HepG2 (cell line): ENCODE results near the gene PKP4. TPM values are rescaled to one million over a fixed set of nuclear protein-coding genes. Genes with fewer than 3 reads are reported as not detected.

Experiments
- ATAC-seq: fragments of 200-7000 bp; cut with Tn5 transposase; 3 replicates; pipeline ENCODE4 v1.9.1; 2020; ENCODE audit warnings: mild to moderate bottlenecking, moderate library complexity
- BruUV-seq: library from RNA; stranded (reverse); fragments of 400-500 nt; replicated peaks from 2 replicates; lab custom pipeline; 2021; lab: Mats Ljungman, UMichigan
- CTCF ChIA-PET: fragments of 300-600 bp; formaldehyde crosslinking; extraction: SDS; loops from one replicate; lab custom pipeline; 2021; ENCODE audit warnings: low total read pairs, inconsistent platforms, low intra/inter-chr PET ratio; lab: Yijun Ruan, JAX
- POLR2A ChIA-PET: fragments of 350-600 bp; sonication (Branson Sonifier 250); formaldehyde crosslinking; loops from one replicate; lab custom pipeline; 2020; ENCODE audit warnings: antibody characterized with exemption, inconsistent platforms; lab: Yijun Ruan, JAX
- DNase-seq: peaks from one replicate; pipeline ENCODE4 v3.0.0-alpha.2; 2015; ENCODE audit warnings: low spot score
- FAIRE-seq: peaks from 3 replicates; lab custom pipeline; 2011; peaks lifted over from hg19 to GRCh38; lab: Jason Lieb, UNC
- H2AFZ ChIP-seq: one replicate; pipeline ENCODE4 v1.6.1; 2011; ENCODE audit warnings: low read length, inconsistent platforms
- H3K27ac ChIP-seq: fragments of 300-600 bp; 3 replicates; pipeline ENCODE4 v1.8.0; 2011; ENCODE audit warnings: mixed run types, mild to moderate bottlenecking, mixed read lengths, low read length, inconsistent platforms; ENCODE audit not compliant: insufficient read depth; ENCODE audit errors: extremely low read length
- H3K27me3 ChIP-seq, 2 experiments: fragments of 200-600 bp in 1 of 2; 2 replicates in 1 of 2; 3 replicates in 1 of 2; pipeline versions ENCODE4 v1.6.0 to v1.8.0; 2011; ENCODE audit warnings: low read length in 2 of 2, mild to moderate bottlenecking in 2 of 2, moderate library complexity in 2 of 2, inconsistent platforms in 1 of 2; ENCODE audit not compliant: insufficient read depth in 2 of 2, control insufficient read depth in 1 of 2
- H3K36me3 ChIP-seq, 2 experiments: fragments of 200-600 bp in 1 of 2; replicated peaks in 1 of 2; 2 replicates in 1 of 2; 3 replicates in 1 of 2; pipeline versions ENCODE4 v1.5.1 to v1.8.0; 2011; ENCODE audit warnings: low read length in 2 of 2, inconsistent platforms in 1 of 2; ENCODE audit not compliant: insufficient read depth in 2 of 2, control insufficient read depth in 1 of 2
- H3K4me1 ChIP-seq: 2 replicates; pipeline ENCODE4 v1.5.1; 2012; ENCODE audit warnings: low read length, inconsistent platforms; ENCODE audit not compliant: insufficient read depth
- H3K4me2 ChIP-seq: 2 replicates; pipeline ENCODE4 v1.6.0; 2011; ENCODE audit warnings: low read depth, low read length, inconsistent platforms
- H3K4me3 ChIP-seq, 3 experiments: fragments of 200-600 bp in 1 of 3; sonication (generic), shearing (Covaris generic) in 1 of 3; replicated peaks in 1 of 3; 2 replicates each; pipeline ENCODE4 v1.5.1; 2011 to 2016; ENCODE audit warnings: low read length in 3 of 3, inconsistent platforms in 2 of 3, low read depth in 2 of 3, mild to moderate bottlenecking in 2 of 3, control low read depth in 1 of 3, mixed read lengths in 1 of 3; ENCODE audit not compliant: insufficient read depth in 1 of 3
- H3K79me2 ChIP-seq: one replicate; pipeline ENCODE4 v1.6.1; 2011; ENCODE audit warnings: low read length, inconsistent platforms; ENCODE audit not compliant: insufficient read depth
- H3K9ac ChIP-seq: 2 replicates; pipeline ENCODE4 v1.6.0; 2011; ENCODE audit warnings: mild to moderate bottlenecking, low read depth, low read length, inconsistent platforms; ENCODE audit not compliant: insufficient read depth
- H3K9me3 ChIP-seq: 2 replicates; pipeline ENCODE4 v1.5.1; 2012; ENCODE audit warnings: mild to moderate bottlenecking, low read length
- H4K20me1 ChIP-seq: 2 replicates; pipeline ENCODE4 v1.6.0; 2011; ENCODE audit warnings: inconsistent platforms, mild to moderate bottlenecking, low read length, moderate library complexity; ENCODE audit not compliant: insufficient read depth
- ARID5B ChIP-seq: IDR thresholded peaks from 2 replicates; pipeline ENCODE4 v1.4.0; 2020; ENCODE audit warnings: mild to moderate bottlenecking, missing genetic modification reagents
- RBM22 ChIP-seq: fragments of 200-400 bp; formaldehyde crosslinking; optimal IDR thresholded peaks from 2 replicates; pipeline ENCODE3; 2017; ENCODE audit warnings: mild to moderate bottlenecking, low read length, moderate library complexity
- RORA ChIP-seq: sonication (generic); formaldehyde crosslinking; IDR thresholded peaks from 2 replicates; pipeline ENCODE4 v1.5.0; 2020; ENCODE audit warnings: mild to moderate bottlenecking, missing genetic modification reagents, moderate library complexity
- SAFB2 ChIP-seq: sonication (generic); formaldehyde crosslinking; IDR thresholded peaks from 2 replicates; pipeline ENCODE4 v1.5.1; 2020; ENCODE audit warnings: missing genetic modification reagents, low read depth, mild to moderate bottlenecking, borderline replicate concordance
- SMAD3 ChIP-seq: sonication (generic); formaldehyde crosslinking; IDR thresholded peaks from 2 replicates; pipeline ENCODE4 v1.4.0; 2020; ENCODE audit warnings: missing genetic modification reagents
- TAF1 ChIP-seq: sonication (generic); formaldehyde crosslinking; IDR thresholded peaks from 2 replicates; pipeline ENCODE4 v1.4.0; 2020; ENCODE audit warnings: missing genetic modification reagents
- ZNF652 ChIP-seq: IDR thresholded peaks from 2 replicates; pipeline ENCODE4 v1.6.1; 2016; ENCODE audit warnings: low read depth, borderline replicate concordance
- WGBS: methylation state at CpG from one replicate; pipeline ENCODE4 v1.1.6; 2017; ENCODE audit warnings: low lambda C conversion rate; 5-methylcytosine and 5-hydroxymethylcytosine counted together
- in situ Hi-C: cut with HindIII; loops from 2 replicates; pipeline ENCODE4 v1.10.0; 2017; ENCODE audit warnings: low pct_unique_long_range_greater_than_20kb; ENCODE audit not compliant: extremely low pct_ligation_motif_present
- intact Hi-C: fragments of 100-400 bp; cut with micrococcal nuclease; formaldehyde crosslinking; loops from one replicate; pipeline ENCODE4 v1.10.0; 2022; ENCODE audit not compliant: unreplicated experiment
- polyA plus RNA-seq, 8 experiments: library from polyadenylated mRNA; depleted of rRNA in 3 of 8; stranded (reverse) in 7 of 8; unstranded in 1 of 8; fragments of >200 nt; fragmentation: Illumina TruSeq in 4 of 8; extraction: Trizol in 4 of 8; gene quantifications; 2 replicates each; pipeline versions ENCODE4 v1.2.1 to v1.2.3, GENCODE V29; 2011 to 2016; ENCODE audit warnings: low read depth in 4 of 8, missing spikeins in 1 of 8, mixed read lengths in 1 of 8; ENCODE audit not compliant: insufficient read depth in 1 of 8
- total RNA-seq, 5 experiments: library from RNA; depleted of rRNA; stranded (reverse); fragments of >200 nt; fragmentation: Illumina TruSeq; extraction: Trizol; gene quantifications; 2 replicates each; pipeline ENCODE4 v1.2.3, GENCODE V29; 2016; ENCODE audit warnings: low read depth in 1 of 5

PKP4 gene
- total and polyA plus RNA-seq, 2 of the 13 experiments (the other 11 are each of a cell fraction or from before 2014, with no cell fraction given): 80.9 to 90.5 TPM

GRCh38 chr2:158489366-158490112 lies 32.8 kb downstream of the PKP4 start:
- WGBS: 85% methylated on average over 6 of the region's 6 CpGs
- Histone ChIP-seq H4K20me1 (peaks cover 44% of the 10 kb centered on the region), H2AFZ (no peak overlapping the region), H3K4me1 (no peaks in the 10 kb centered on the region), H3K27ac (no peak overlapping the region), H3K4me2 (no peak overlapping the region), H3K9me3 (no peaks in the 10 kb centered on the region), H3K36me3 (peaks cover 1 to 3% of the 10 kb centered on the region in 2 experiments; a peak in 3 of 5 replicates), H3K79me2 (peaks cover 100% of the 10 kb centered on the region), H3K27me3 (no peaks in the 10 kb centered on the region), H3K9ac (no peak overlapping the region), H3K4me3 (no peak overlapping the region)
- intact Hi-C loops (no loop called here), in situ Hi-C loops (no loop called here)
- FAIRE-seq: no peak
- POLR2A ChIA-PET: no interaction called here
- no peak for DNase-seq
- BruUV-seq: no TSS peak
- TF ChIP-seq RBM22: peak; percentile 36
- no peak for TF ChIP-seq ARID5B (CRISPR knock-in tag)
- no peak for TF ChIP-seq TAF1
- no peak for TF ChIP-seq SAFB2 (CRISPR knock-in tag)
- TF ChIP-seq SMAD3: no peak
- TF ChIP-seq ZNF652 (CRISPR knock-in tag): peak; percentile 85
- TF ChIP-seq RORA: no peak
- no peak for ATAC-seq
- CTCF ChIA-PET: no interaction called here
